Liver (tissue), 3 donors: Measurements from ENCODE around the gene AQP10.
"Not testable (repeated sequence)": the region's sequence is repeated elsewhere in the genome, so short reads cannot be mapped to it uniquely, and the experiment has no call there.

Source experiments
- ATF3 ChIP-seq: IDR thresholded peaks from 2 replicates; pipeline ENCODE4 v1.6.1; 2016; ENCODE audit warnings: antibody characterized with exemption
- CTCF ChIP-seq: fragments of 150-350 bp; IDR thresholded peaks from 2 replicates; pipeline ENCODE4 v1.5.1; 2017; ENCODE audit warnings: improper control_type of control experiment, low read depth, low read length; ENCODE audit not compliant: missing input control
- EGR1 ChIP-seq, 2 donors: IDR thresholded peaks; 2 replicates each; pipeline ENCODE4 v1.6.1; 2016 to 2018; ENCODE audit warnings: antibody characterized with exemption in 2 of 2, low read depth in 2 of 2
- JUND ChIP-seq, 2 donors: IDR thresholded peaks; 2 replicates each; pipeline ENCODE4 v1.6.1; 2016; ENCODE audit warnings: antibody characterized with exemption in 2 of 2
- MAX ChIP-seq: IDR thresholded peaks from 2 replicates; pipeline ENCODE4 v1.6.1; 2016; ENCODE audit warnings: antibody characterized with exemption
- NR2F2 ChIP-seq: IDR thresholded peaks from 2 replicates; pipeline ENCODE4 v1.6.1; 2016; ENCODE audit warnings: antibody characterized with exemption
- RAD21 ChIP-seq, 2 donors: IDR thresholded peaks; 2 replicates each; pipeline ENCODE4 v1.6.1; 2016; ENCODE audit warnings: antibody characterized with exemption in 2 of 2, mild to moderate bottlenecking in 2 of 2
- RXRA ChIP-seq, 2 donors: IDR thresholded peaks; 2 replicates each; pipeline ENCODE4 v1.6.1; 2017 to 2018; ENCODE audit warnings: antibody characterized with exemption in 2 of 2, mild to moderate bottlenecking in 1 of 2
- TAF1 ChIP-seq: conservative IDR thresholded peaks from 2 replicates; pipeline ENCODE4 v1.6.1; 2016; ENCODE audit warnings: antibody characterized with exemption, mild to moderate bottlenecking
- YY1 ChIP-seq: IDR thresholded peaks from 2 replicates; pipeline ENCODE4 v1.6.1; 2016; ENCODE audit warnings: antibody characterized with exemption, mild to moderate bottlenecking
- donor health status: healthy.
- donor health status: healthy.

- not testable (repeated sequence) for TF ChIP-seq TAF1; RXRA (IDR thresholded peaks at IDR 0.05); MAX; EGR1 (IDR thresholded peaks at IDR 0.05; ENCODE audit: low read depth in 2 of 2); CTCF; RAD21 (IDR thresholded peaks at IDR 0.05); JUND (IDR thresholded peaks at IDR 0.05); ATF3; YY1; NR2F2
Observed at GRCh38 chr1:154312229-154313065, 8.4 kb upstream of the AQP10 start.
